A549 (cell line): ENCODE measurements around the gene CCDC66. TPM values are rescaled to one million over a fixed set of nuclear protein-coding genes. Genes with fewer than 3 reads are reported as not detected.

ENCODE experiments used
- ATAC-seq, 2 experiments: fragments of 200-7000 bp in 1 of 2; fragments of >200 bp in 1 of 2; cut with Nextera tagmentation in 1 of 2; cut with Tn5 transposase in 1 of 2; 3 replicates each; pipeline versions ENCODE4 v1.8.0 to v1.9.1; 2018 to 2020; ENCODE audit warnings: mild to moderate bottlenecking in 1 of 2, moderate library complexity in 1 of 2
- CTCF ChIA-PET: fragments of 300-600 bp; sonication (Branson Sonifier 250); formaldehyde crosslinking; extraction: SDS; loops from one replicate; lab custom pipeline; 2021; ENCODE audit warnings: antibody characterized with exemption, inconsistent platforms; lab: Yijun Ruan, JAX
- POLR2A ChIA-PET: fragments of 350-600 bp; formaldehyde crosslinking; extraction: SDS; loops from one replicate; lab custom pipeline; 2021; ENCODE audit warnings: antibody characterized with exemption, inconsistent platforms; lab: Yijun Ruan, JAX
- DNase-seq, 2 experiments: peaks; one replicate each; pipeline versions ENCODE4 v3.0.0 to v3.0.0-alpha.2; 2011 to 2016; ENCODE audit warnings: low read depth in 1 of 2, low spot score in 1 of 2
- FAIRE-seq: peaks from 2 replicates; lab custom pipeline; 2011; peaks lifted over from hg19 to GRCh38; lab: Jason Lieb, UNC
- H3K27ac ChIP-seq, 2 experiments: fragments of >200 bp; sonication (Bioruptor Twin); formaldehyde crosslinking; 3 replicates each; pipeline ENCODE4 v1.5.1; 2016 to 2017
- H3K4me1 ChIP-seq: fragments of >200 bp; sonication (Bioruptor Twin); formaldehyde crosslinking; 3 replicates; pipeline ENCODE4 v1.6.1; 2016
- H3K4me2 ChIP-seq: fragments of >200 bp; sonication (Bioruptor Twin); formaldehyde crosslinking; 3 replicates; pipeline ENCODE4 v1.6.1; 2016
- H3K4me3 ChIP-seq: fragments of >200 bp; sonication (Bioruptor Twin); formaldehyde crosslinking; 3 replicates; pipeline ENCODE4 v1.5.1; 2016
- H3K9me3 ChIP-seq: fragments of >200 bp; sonication (Bioruptor Twin); formaldehyde crosslinking; 3 replicates; pipeline ENCODE4 v1.6.1; 2016
- BHLHE40 ChIP-seq: IDR thresholded peaks from 2 replicates; pipeline ENCODE4 v1.6.1; 2012; ENCODE audit warnings: low read depth, low read length, inconsistent platforms
- CBX8 ChIP-seq: fragments of 200-600 bp; sonication (generic); IDR thresholded peaks from 2 replicates; pipeline ENCODE4 v1.6.1; 2016
- CHD4 ChIP-seq: fragments of 200-600 bp; sonication (generic); IDR thresholded peaks from 2 replicates; pipeline ENCODE4 v1.6.1; 2016; ENCODE audit warnings: antibody characterized with exemption, mild to moderate bottlenecking, borderline replicate concordance
- EHMT2 ChIP-seq: fragments of 200-600 bp; sonication (generic); IDR thresholded peaks from 2 replicates; pipeline ENCODE4 v1.6.1; 2016; ENCODE audit warnings: antibody characterized with exemption, low read depth, mild to moderate bottlenecking, moderate library complexity
- EP300 ChIP-seq, 2 experiments: fragments of >200 bp; sonication (Bioruptor Twin); formaldehyde crosslinking; IDR thresholded peaks; 2 replicates in 1 of 2; 3 replicates in 1 of 2; pipeline ENCODE4 v1.6.1; 2016 to 2017
- HDAC2 ChIP-seq: fragments of 200-600 bp; sonication (generic); IDR thresholded peaks from 2 replicates; pipeline ENCODE4 v1.6.1; 2016
- HOXB13 ChIP-seq: fragments of 250-450 bp; sonication (Bioruptor Pico); IDR thresholded peaks from 2 replicates; pipeline ENCODE4 v1.5.0; 2020; ENCODE audit warnings: low read depth, mild to moderate bottlenecking, moderate library complexity
- JUN ChIP-seq, 2 experiments: fragments of >200 bp; sonication (Bioruptor Twin); formaldehyde crosslinking; IDR thresholded peaks; 2 replicates in 1 of 2; 3 replicates in 1 of 2; pipeline ENCODE4 v1.6.1; 2016 to 2017
- MAZ ChIP-seq: fragments of 150-350 bp; IDR thresholded peaks from 2 replicates; pipeline ENCODE4 v1.6.1; 2014; ENCODE audit warnings: antibody characterized with exemption, low read depth, low read length, borderline replicate concordance
- NFE2L2 ChIP-seq: fragments of 150-350 bp; conservative IDR thresholded peaks from 2 replicates; pipeline ENCODE4 v1.6.1; 2014; ENCODE audit warnings: low read length
- NPAS2 ChIP-seq: fragments of 250-450 bp; sonication (Bioruptor Pico); IDR thresholded peaks from 2 replicates; pipeline ENCODE4 v1.8.0; 2022; ENCODE audit warnings: mild to moderate bottlenecking, moderate library complexity, borderline replicate concordance
- POLR2A ChIP-seq: IDR thresholded peaks from 2 replicates; pipeline ENCODE4 v1.6.1; 2012; ENCODE audit warnings: mild to moderate bottlenecking, low read length
- SMC3 ChIP-seq: fragments of >200 bp; sonication (Bioruptor Twin); formaldehyde crosslinking; IDR thresholded peaks from 3 replicates; pipeline ENCODE4 v1.6.1; 2018; ENCODE audit warnings: inconsistent platforms
- TFCP2L1 ChIP-seq: fragments of 250-450 bp; sonication (Bioruptor Pico); IDR thresholded peaks from 2 replicates; pipeline ENCODE4 v1.5.0; 2021; ENCODE audit warnings: mild to moderate bottlenecking
- TP53 ChIP-seq: fragments of 250-450 bp; sonication (Bioruptor Pico); IDR thresholded peaks from 2 replicates; pipeline ENCODE4 v1.5.0; 2021; ENCODE audit warnings: mild to moderate bottlenecking, moderate library complexity
- ZNF302 ChIP-seq: fragments of 250-450 bp; sonication (Bioruptor Pico); IDR thresholded peaks from 2 replicates; pipeline ENCODE4 v1.9.0; 2021; ENCODE audit warnings: inconsistent platforms, mild to moderate bottlenecking, moderate library complexity
- WGBS: methylation state at CpG from one replicate; pipeline ENCODE4 v1.1.6; 2017; ENCODE audit errors: missing lambda C conversion rate; 5-methylcytosine and 5-hydroxymethylcytosine counted together
- polyA plus RNA-seq, 4 experiments: library from polyadenylated mRNA; depleted of rRNA in 3 of 4; stranded (reverse); fragments of >200 nt; fragmentation: RNase III in 1 of 4; extraction: RNeasy Plus Mini Kit Qiagen cat#74134 plus additional on column Dnase treatment in 1 of 4; gene quantifications; 2 replicates in 3 of 4; 3 replicates in 1 of 4; pipeline ENCODE4 v1.2.3, GENCODE V29; 2011 to 2017
- TF ChIP-seq, protein P1 (sequence below): fragments of 200-600 bp; sonication (generic); IDR thresholded peaks from 2 replicates; pipeline ENCODE4 v1.6.1; 2016; ENCODE audit warnings: antibody characterized with exemption, mild to moderate bottlenecking, moderate library complexity
- TF ChIP-seq, protein P2 (sequence below): fragments of >200 bp; sonication (Bioruptor Twin); formaldehyde crosslinking; IDR thresholded peaks from 3 replicates; pipeline ENCODE4 v1.5.1; 2016
- TF ChIP-seq, protein P3 (sequence below): IDR thresholded peaks from 2 replicates; pipeline ENCODE4 v1.6.1; 2012

The CCDC66 gene
- polyA plus RNA-seq, 2 of the 4 experiments (the other 2 are of a cell fraction): 9.1 to 17.3 TPM

DNA sequence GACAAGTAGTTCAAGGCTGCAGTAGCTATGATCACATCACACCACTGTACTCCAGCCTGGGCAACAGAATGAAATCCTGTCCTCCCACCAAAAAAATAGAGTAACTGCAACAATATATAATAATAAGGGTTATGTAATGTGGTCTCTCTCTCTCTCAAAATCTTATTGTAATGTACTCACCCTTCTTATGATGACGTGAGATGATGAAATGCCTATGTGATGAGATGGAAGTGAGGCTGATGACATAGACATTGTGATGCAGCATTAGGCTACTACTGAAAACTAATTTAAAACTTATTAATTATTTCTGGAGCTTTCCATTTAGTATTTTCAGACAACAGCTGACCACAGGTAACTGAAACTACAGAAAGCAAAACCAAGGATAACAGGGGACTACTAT, 98.7 kb downstream of the CCDC66 start:
- WGBS: 91% methylated on average over 1 of the region's 1 CpG
- ChIA-PET POLR2A (no interaction called here), CTCF (interaction anchor here (1.1 kb wide), 1 partner anchor 11 kb away, joined by 3 read pairs; no protein-coding TSS in a partner anchor)

DNA sequence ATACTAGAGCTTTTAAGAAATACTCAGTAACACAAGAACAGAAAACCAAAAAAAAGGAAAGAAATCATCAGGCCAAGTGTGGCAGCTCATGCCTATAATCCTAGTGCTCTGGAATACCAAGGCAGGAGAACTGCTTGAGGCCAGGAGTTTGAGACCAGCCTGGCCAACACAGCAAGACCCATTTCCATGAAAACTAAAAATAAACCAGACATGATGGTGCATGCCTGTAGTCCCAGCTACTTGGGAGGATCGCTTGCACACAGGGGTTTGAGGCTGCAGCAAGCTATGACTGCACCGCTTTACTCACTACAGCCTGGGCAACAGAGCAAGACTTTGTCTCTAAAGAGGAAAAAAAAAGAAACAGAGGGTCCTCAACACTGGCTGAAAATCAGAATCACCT, 107.8 kb downstream of the CCDC66 start:
- TF ChIP-seq HOXB13 (no peak), BHLHE40 (no peak), NPAS2 (CRISPR knock-in tag) (no peak), HDAC2 (no peak), CBX8 (no peak), SMC3 (no peak), ZNF302 (CRISPR knock-in tag) (no peak), EHMT2 (no peak)
- TF ChIP-seq, protein P1, sequence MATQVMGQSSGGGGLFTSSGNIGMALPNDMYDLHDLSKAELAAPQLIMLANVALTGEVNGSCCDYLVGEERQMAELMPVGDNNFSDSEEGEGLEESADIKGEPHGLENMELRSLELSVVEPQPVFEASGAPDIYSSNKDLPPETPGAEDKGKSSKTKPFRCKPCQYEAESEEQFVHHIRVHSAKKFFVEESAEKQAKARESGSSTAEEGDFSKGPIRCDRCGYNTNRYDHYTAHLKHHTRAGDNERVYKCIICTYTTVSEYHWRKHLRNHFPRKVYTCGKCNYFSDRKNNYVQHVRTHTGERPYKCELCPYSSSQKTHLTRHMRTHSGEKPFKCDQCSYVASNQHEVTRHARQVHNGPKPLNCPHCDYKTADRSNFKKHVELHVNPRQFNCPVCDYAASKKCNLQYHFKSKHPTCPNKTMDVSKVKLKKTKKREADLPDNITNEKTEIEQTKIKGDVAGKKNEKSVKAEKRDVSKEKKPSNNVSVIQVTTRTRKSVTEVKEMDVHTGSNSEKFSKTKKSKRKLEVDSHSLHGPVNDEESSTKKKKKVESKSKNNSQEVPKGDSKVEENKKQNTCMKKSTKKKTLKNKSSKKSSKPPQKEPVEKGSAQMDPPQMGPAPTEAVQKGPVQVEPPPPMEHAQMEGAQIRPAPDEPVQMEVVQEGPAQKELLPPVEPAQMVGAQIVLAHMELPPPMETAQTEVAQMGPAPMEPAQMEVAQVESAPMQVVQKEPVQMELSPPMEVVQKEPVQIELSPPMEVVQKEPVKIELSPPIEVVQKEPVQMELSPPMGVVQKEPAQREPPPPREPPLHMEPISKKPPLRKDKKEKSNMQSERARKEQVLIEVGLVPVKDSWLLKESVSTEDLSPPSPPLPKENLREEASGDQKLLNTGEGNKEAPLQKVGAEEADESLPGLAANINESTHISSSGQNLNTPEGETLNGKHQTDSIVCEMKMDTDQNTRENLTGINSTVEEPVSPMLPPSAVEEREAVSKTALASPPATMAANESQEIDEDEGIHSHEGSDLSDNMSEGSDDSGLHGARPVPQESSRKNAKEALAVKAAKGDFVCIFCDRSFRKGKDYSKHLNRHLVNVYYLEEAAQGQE: no peak
- TF ChIP-seq, protein P2, sequence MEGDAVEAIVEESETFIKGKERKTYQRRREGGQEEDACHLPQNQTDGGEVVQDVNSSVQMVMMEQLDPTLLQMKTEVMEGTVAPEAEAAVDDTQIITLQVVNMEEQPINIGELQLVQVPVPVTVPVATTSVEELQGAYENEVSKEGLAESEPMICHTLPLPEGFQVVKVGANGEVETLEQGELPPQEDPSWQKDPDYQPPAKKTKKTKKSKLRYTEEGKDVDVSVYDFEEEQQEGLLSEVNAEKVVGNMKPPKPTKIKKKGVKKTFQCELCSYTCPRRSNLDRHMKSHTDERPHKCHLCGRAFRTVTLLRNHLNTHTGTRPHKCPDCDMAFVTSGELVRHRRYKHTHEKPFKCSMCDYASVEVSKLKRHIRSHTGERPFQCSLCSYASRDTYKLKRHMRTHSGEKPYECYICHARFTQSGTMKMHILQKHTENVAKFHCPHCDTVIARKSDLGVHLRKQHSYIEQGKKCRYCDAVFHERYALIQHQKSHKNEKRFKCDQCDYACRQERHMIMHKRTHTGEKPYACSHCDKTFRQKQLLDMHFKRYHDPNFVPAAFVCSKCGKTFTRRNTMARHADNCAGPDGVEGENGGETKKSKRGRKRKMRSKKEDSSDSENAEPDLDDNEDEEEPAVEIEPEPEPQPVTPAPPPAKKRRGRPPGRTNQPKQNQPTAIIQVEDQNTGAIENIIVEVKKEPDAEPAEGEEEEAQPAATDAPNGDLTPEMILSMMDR: no peak
- TF ChIP-seq, all 56 proteins: peak for 0
- no peak for DNase-seq
- ChIA-PET POLR2A (no interaction called here), CTCF (interaction anchor here (1.0 kb wide), 1 partner anchor 47 kb away, joined by 3 read pairs; no protein-coding TSS in a partner anchor)
- WGBS: 90% methylated on average over 2 of the region's 2 CpGs
- Histone ChIP-seq H3K4me2 (no peak overlapping the region), H3K27ac (no peak overlapping the region), H3K4me3 (no peak overlapping the region), H3K4me1 (no peaks in the 10 kb centered on the region), H3K9me3 (no peaks in the 10 kb centered on the region)
- FAIRE-seq: no peak
- ATAC-seq: no peak

More for the DNA sequence above, 98.7 kb downstream of the CCDC66 start:
- no peak overlapping the region for H3K27ac ChIP-seq
- ATAC-seq (no peak), FAIRE-seq (no peak), DNase-seq (no peak)
- H3K9me3 ChIP-seq: no peaks in the 10 kb centered on the region
- no peak overlapping the region for H3K4me2 ChIP-seq
- H3K4me1 ChIP-seq: no peaks in the 10 kb centered on the region
- H3K4me3 ChIP-seq: no peak overlapping the region
- TF ChIP-seq, protein P1: no peak
- TF ChIP-seq TP53 (CRISPR knock-in tag) (no peak), JUN (IDR thresholded peaks at IDR 0.05) (no peak), POLR2A (no peak), EP300 (IDR thresholded peaks at IDR 0.05) (no peak), TFCP2L1 (no peak), MAZ (no peak), NFE2L2 (no peak), EHMT2 (no peak), CHD4 (no peak)
- TF ChIP-seq, protein P3, sequence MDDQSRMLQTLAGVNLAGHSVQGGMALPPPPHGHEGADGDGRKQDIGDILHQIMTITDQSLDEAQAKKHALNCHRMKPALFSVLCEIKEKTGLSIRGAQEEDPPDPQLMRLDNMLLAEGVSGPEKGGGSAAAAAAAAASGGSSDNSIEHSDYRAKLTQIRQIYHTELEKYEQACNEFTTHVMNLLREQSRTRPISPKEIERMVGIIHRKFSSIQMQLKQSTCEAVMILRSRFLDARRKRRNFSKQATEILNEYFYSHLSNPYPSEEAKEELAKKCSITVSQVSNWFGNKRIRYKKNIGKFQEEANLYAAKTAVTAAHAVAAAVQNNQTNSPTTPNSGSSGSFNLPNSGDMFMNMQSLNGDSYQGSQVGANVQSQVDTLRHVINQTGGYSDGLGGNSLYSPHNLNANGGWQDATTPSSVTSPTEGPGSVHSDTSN: no peak
